ENCODE data around the gene PSTPIP1. TPM values are rescaled to one million over a fixed set of nuclear protein-coding genes. Genes with fewer than 3 reads are reported as not detected.

Gene PSTPIP1
- polyA plus RNA-seq, 1 donor from 2014 or later, result not detected

DNA sequence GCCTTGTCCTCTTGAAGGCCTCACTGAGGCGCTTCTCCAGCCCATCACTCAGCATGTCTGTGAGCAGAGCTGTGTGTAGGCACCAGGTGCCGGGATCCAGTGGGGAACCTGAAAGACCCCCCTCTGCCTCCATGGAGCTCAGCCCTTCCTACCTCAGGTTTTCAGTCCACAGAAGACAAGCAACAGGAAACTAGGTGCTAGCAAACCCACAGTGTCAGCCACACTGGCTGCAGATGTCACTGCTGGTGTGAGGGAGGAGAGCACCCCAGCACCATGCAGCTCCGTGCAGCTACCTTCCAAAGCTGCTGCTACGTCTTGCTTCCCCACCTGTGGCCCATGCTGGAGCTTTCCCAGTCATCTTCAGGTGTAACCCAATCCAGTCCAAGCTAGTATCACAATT lies 17.9 kb downstream of the PSTPIP1 start:
- no peaks in the 10 kb centered on the region for H3K9me3 ChIP-seq (ENCODE audit: low read length)
- H3K36me3 ChIP-seq (ENCODE audit: insufficient read depth, low read length), result no peaks in the 10 kb centered on the region
- no peaks in the 10 kb centered on the region for H4K20me1 ChIP-seq (ENCODE audit: insufficient read depth)
- no peaks in the 10 kb centered on the region for H3K9me2 ChIP-seq (ENCODE audit: insufficient read depth, low read length)
- no peak overlapping the region for H3K27ac ChIP-seq (ENCODE audit: low read length)
- H3K79me2 ChIP-seq (replicated peaks; ENCODE audit: insufficient read depth, low read length), result no peaks in the 10 kb centered on the region
- H3K27me3 ChIP-seq (ENCODE audit: insufficient read depth, low read depth, low read length), result no peaks in the 10 kb centered on the region
- H3K9ac ChIP-seq (ENCODE audit: low read length), result no peak overlapping the region
- no peaks in the 10 kb centered on the region for H3F3A ChIP-seq (ENCODE audit: insufficient read depth, low read length, poor library complexity, severe bottlenecking)
- H3K4me3 ChIP-seq (ENCODE audit: low read length), result no peak overlapping the region
- no peak overlapping the region for H2AFZ ChIP-seq (ENCODE audit: low read depth, low read length)
- TF ChIP-seq TAF1 (IDR thresholded peaks at IDR 0.05; ENCODE audit: low read depth), result no peak
- TF ChIP-seq, protein P1, sequence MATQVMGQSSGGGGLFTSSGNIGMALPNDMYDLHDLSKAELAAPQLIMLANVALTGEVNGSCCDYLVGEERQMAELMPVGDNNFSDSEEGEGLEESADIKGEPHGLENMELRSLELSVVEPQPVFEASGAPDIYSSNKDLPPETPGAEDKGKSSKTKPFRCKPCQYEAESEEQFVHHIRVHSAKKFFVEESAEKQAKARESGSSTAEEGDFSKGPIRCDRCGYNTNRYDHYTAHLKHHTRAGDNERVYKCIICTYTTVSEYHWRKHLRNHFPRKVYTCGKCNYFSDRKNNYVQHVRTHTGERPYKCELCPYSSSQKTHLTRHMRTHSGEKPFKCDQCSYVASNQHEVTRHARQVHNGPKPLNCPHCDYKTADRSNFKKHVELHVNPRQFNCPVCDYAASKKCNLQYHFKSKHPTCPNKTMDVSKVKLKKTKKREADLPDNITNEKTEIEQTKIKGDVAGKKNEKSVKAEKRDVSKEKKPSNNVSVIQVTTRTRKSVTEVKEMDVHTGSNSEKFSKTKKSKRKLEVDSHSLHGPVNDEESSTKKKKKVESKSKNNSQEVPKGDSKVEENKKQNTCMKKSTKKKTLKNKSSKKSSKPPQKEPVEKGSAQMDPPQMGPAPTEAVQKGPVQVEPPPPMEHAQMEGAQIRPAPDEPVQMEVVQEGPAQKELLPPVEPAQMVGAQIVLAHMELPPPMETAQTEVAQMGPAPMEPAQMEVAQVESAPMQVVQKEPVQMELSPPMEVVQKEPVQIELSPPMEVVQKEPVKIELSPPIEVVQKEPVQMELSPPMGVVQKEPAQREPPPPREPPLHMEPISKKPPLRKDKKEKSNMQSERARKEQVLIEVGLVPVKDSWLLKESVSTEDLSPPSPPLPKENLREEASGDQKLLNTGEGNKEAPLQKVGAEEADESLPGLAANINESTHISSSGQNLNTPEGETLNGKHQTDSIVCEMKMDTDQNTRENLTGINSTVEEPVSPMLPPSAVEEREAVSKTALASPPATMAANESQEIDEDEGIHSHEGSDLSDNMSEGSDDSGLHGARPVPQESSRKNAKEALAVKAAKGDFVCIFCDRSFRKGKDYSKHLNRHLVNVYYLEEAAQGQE (IDR thresholded peaks at IDR 0.05; ENCODE audit: borderline replicate concordance), result no peak
- no peak for TF ChIP-seq EZH2 (IDR thresholded peaks at IDR 0.05; ENCODE audit: borderline replicate concordance, insufficient read depth, low read length, poor library complexity, severe bottlenecking)
- no peak overlapping the region for H3K4me2 ChIP-seq (ENCODE audit: low read length)

DNA sequence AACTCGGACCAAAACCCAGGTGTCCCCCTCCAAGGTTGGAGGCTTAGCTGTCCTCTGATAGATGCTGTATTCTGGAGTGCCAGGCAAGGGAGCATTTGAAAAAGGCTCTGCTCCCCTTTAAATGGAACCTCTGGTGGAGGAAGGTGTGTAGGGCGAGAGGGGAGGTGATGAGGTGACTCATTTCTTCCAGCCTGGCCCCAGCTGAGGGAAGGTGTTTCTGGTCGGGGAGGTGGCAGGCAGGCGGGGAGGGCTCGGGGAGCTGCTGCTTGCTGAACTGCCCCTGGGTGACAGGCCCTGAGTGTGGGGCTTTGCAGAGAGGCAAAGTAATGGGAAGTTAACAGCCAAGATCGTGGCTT lies 18.8 kb downstream of the PSTPIP1 start:
- Histone ChIP-seq H3K4me3 (ENCODE audit: low read length) (no peak overlapping the region), H3K9me2 (ENCODE audit: insufficient read depth, low read length) (no peaks in the 10 kb centered on the region), H3K9ac (ENCODE audit: low read length) (no peak overlapping the region), H3K79me2 (replicated peaks; ENCODE audit: insufficient read depth, low read length) (no peaks in the 10 kb centered on the region), H3K36me3 (ENCODE audit: insufficient read depth, low read length) (no peaks in the 10 kb centered on the region), H3K9me3 (ENCODE audit: low read length) (no peaks in the 10 kb centered on the region), H3K4me2 (ENCODE audit: low read length) (no peak overlapping the region), H3K27me3 (ENCODE audit: insufficient read depth, low read depth, low read length) (no peaks in the 10 kb centered on the region), H3K27ac (ENCODE audit: low read length) (no peak overlapping the region), H3F3A (ENCODE audit: insufficient read depth, low read length, poor library complexity, severe bottlenecking) (no peaks in the 10 kb centered on the region), H4K20me1 (ENCODE audit: insufficient read depth) (no peaks in the 10 kb centered on the region), H2AFZ (ENCODE audit: low read depth, low read length) (no peak overlapping the region)
- TF ChIP-seq TAF1 (IDR thresholded peaks at IDR 0.05; ENCODE audit: low read depth) (no peak), POLR2AphosphoS5 (IDR thresholded peaks at IDR 0.05) (no peak)

DNA sequence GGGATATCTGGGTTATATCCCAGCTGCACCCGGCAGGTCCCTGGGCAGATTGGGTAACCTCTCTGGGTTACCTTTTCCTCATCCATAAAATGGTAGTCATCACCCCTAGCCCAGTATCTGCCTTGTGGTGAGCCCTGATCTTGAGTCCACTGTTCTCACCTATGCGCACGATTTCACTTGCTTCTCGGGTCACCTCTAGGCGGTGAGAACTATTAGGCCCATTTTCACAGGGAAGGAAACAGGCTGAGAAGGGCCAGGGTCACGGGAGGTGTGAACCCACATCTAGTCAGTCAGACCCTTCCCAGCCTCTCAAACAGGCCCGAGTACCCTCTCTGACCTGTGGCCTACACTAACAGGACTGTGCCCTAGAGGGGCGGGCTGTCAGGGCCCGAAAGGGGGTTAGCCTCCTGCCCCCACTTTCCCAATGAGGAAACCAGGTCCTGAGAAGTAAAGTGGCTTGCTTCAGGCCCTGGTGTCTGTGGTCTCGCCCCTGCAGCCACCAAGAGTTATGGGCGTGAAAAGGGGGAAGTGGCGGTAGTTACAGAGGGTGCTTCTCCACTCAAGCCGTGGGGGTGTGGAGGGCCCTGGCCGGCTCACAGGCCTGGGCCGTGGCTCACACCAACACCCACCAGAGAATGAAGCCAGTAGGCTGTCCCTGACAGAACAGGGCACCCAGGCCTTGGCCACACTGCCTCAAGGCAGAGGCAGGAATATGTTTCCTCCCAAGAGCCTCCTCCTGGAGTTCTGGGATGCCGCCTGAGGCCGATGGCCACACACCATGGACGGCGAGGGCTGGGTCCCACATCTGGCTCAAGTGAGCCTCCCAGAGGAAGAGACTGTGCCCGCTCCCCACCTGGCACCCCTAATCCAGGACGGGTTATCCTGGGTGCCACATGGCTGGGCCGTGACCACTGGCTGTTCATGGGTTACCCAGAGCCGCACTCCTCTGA lies 19.5 kb downstream of the PSTPIP1 start:
- H3K27ac ChIP-seq (ENCODE audit: low read length), result no peak overlapping the region
- H3K9me3 ChIP-seq (ENCODE audit: low read length), result no peaks in the 10 kb centered on the region
- H4K20me1 ChIP-seq (ENCODE audit: insufficient read depth), result no peaks in the 10 kb centered on the region
- no peak overlapping the region for H3K4me2 ChIP-seq (ENCODE audit: low read length)
- no peak overlapping the region for H3K9ac ChIP-seq (ENCODE audit: low read length)
- H2AFZ ChIP-seq (ENCODE audit: low read depth, low read length), result no peak overlapping the region
- no peaks in the 10 kb centered on the region for H3K36me3 ChIP-seq (ENCODE audit: insufficient read depth, low read length)
- no peaks in the 10 kb centered on the region for H3K79me2 ChIP-seq (replicated peaks; ENCODE audit: insufficient read depth, low read length)
- H3K27me3 ChIP-seq (ENCODE audit: insufficient read depth, low read depth, low read length), result no peaks in the 10 kb centered on the region
- no peak for TF ChIP-seq RAD21 (conservative IDR thresholded peaks at IDR 0.05)
- TF ChIP-seq MXI1 (conservative IDR thresholded peaks at IDR 0.05; ENCODE audit: poor library complexity, severe bottlenecking), result no peak
- TF ChIP-seq, protein P1 (IDR thresholded peaks at IDR 0.05; ENCODE audit: borderline replicate concordance), result no peak
- no peak for TF ChIP-seq EP300 (conservative IDR thresholded peaks at IDR 0.05; ENCODE audit: poor library complexity, severe bottlenecking)
- no peaks in the 10 kb centered on the region for H3F3A ChIP-seq (ENCODE audit: insufficient read depth, low read length, poor library complexity, severe bottlenecking)
- no peaks in the 10 kb centered on the region for H3K9me2 ChIP-seq (ENCODE audit: insufficient read depth, low read length)
- H3K4me3 ChIP-seq (ENCODE audit: low read length), result no peak overlapping the region

All from neural cell (in vitro differentiated cells).